ENCODE data around the gene ATG101. TPM values are rescaled to one million over a fixed set of nuclear protein-coding genes. Genes with fewer than 3 reads are reported as not detected.

The ATG101 gene
- total and polyA plus RNA-seq, 9 of the 15 experiments (the other 6 are each of a cell fraction or from before 2014, with no cell fraction given) = 2.9 to 52.4 (median 29.7) TPM

GRCh38 chr12:52069327-52070184 is at the start of gene ATG101 (continued):
- TF ChIP-seq ZNF232 (CRISPR knock-in tag; IDR thresholded peaks at IDR 0.05) (no peak), CREB5 (CRISPR knock-in tag; IDR thresholded peaks at IDR 0.05) (no peak), ZNF586 (CRISPR knock-in tag; conservative IDR thresholded peaks at IDR 0.05) (no peak), MTA3 (IDR thresholded peaks at IDR 0.05; ENCODE audit: borderline replicate concordance) (0 out of 2 replicates have a peak, but pooled peaks have one; percentile 60), CC2D1A (IDR thresholded peaks at IDR 0.05) (peak; percentile 92), E2F6 (IDR thresholded peaks at IDR 0.05; ENCODE audit: borderline replicate concordance in 1 of 2, extremely low read depth in 1 of 2, insufficient read depth in 1 of 2, insufficient read length in 1 of 2, low read depth in 1 of 2, low read length in 1 of 2, poor library complexity in 1 of 2, severe bottlenecking in 1 of 2) (no peak), TBP (optimal IDR thresholded peaks at IDR 0.05; ENCODE audit: low read depth, low read length) (peak; percentile 33), FOXJ3 (CRISPR knock-in tag; IDR thresholded peaks at IDR 0.05) (no peak), RB1 (IDR thresholded peaks at IDR 0.05; ENCODE audit: low read depth) (peak; percentile 97; the same call in 1 of the 2 replicates), CTBP1 (IDR thresholded peaks at IDR 0.05; ENCODE audit: borderline replicate concordance) (peak; percentile 68; the same call in 1 of the 2 replicates), NUFIP1 (IDR thresholded peaks at IDR 0.05; ENCODE audit: partially characterized antibody) (peak; percentile 98), ADNP (tag; IDR thresholded peaks at IDR 0.05) (no peak), TAF9B (IDR thresholded peaks at IDR 0.05; ENCODE audit: partially characterized antibody) (no peak), MAFF (IDR thresholded peaks at IDR 0.05; ENCODE audit: low read length) (peak; percentile 73), ZKSCAN3 (CRISPR knock-in tag; IDR thresholded peaks at IDR 0.05) (no peak), SRSF3 (IDR thresholded peaks at IDR 0.05; ENCODE audit: insufficient read depth, low read length) (no peak), POLR2A (conservative IDR thresholded peaks at IDR 0.05) (peak; percentile 90), RBFOX2 (IDR thresholded peaks at IDR 0.05; ENCODE audit: low read depth, low read length) (peak; percentile 92)

Data from K562 (cell line).